ENCODE data around the gene MFN1.

DNA sequence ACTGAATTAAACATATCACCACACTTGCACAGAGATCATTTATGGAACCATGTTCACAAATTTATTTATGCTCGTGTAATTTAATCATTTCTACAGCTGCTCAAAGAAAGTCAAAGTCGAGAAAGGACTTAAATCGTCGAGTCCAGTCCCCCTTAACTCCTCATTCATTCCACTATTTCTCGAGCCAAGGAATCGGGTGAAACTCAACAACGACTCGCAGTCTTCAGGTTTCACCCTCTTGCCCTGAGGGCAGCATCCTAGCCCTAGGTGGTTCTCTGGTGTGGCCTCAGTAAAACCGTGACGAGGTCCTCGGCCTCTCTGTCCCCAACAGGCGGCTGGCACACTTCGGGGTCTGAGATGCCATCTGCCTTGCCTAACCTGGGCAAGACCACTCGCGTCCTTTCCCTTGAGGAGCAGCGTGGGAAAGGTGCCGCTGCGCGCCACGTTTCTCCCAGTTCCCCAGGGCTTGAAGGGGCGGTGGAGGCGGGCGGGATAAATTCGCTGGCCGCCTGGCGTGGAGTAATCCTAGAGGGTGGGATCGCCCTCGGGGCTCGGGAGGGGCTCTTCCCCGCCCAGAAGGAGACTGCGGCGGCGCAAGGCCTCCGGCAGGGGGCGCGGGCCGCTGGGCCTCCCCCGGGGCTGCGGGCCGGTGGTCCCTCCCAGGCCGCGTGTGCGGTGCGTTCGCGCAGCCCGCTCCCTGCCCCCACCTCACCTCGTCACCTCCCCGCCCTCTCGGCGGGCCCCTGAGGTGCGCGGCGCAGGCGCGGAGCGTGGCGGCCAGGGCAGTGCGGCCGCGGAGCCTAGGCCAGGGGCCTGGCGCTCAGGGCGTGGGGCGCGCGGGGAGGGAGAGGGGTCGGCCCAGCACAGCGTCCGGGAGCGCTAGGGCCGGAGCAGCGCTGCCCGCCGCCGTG lies 25.0 kb upstream of the MFN1 start, which contains the start of gene ZNF639:
- TF ChIP-seq, protein P1, sequence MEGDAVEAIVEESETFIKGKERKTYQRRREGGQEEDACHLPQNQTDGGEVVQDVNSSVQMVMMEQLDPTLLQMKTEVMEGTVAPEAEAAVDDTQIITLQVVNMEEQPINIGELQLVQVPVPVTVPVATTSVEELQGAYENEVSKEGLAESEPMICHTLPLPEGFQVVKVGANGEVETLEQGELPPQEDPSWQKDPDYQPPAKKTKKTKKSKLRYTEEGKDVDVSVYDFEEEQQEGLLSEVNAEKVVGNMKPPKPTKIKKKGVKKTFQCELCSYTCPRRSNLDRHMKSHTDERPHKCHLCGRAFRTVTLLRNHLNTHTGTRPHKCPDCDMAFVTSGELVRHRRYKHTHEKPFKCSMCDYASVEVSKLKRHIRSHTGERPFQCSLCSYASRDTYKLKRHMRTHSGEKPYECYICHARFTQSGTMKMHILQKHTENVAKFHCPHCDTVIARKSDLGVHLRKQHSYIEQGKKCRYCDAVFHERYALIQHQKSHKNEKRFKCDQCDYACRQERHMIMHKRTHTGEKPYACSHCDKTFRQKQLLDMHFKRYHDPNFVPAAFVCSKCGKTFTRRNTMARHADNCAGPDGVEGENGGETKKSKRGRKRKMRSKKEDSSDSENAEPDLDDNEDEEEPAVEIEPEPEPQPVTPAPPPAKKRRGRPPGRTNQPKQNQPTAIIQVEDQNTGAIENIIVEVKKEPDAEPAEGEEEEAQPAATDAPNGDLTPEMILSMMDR (IDR thresholded peaks at IDR 0.05) = peak; percentile 65 to 92 (median 80)
- TF ChIP-seq POLR2A (IDR thresholded peaks at IDR 0.05) = peak; percentile 23 to 69 (median 28)
